Measurements from ENCODE around the gene HAUS5. TPM values are rescaled to one million over a fixed set of nuclear protein-coding genes. Genes with fewer than 3 reads are reported as not detected.

The HAUS5 gene
- total RNA-seq, 2 donors from 2014 or later, result 8.4 to 13.9 TPM

DNA sequence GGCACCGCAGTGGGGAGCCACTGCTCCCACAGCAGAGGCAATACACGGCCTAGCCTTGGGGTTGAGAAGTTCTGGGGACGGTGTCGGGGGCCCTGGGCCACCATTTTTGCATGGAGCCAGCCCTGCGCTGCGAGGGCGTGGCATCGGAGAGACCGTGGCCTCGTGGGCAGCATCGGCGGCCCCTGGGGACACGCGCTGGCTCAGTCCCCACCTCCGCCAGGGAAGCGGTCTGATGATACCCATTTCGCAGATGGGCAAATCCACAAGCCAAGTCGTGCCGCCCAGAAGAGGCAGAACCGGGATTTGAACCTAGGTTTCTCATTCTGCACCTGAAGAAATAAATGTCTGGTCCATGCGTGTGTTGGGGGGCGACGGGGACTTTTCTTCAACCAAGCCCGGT lies 52.6 kb downstream of the HAUS5 start:
- DNase-seq (ENCODE audit: low spot score), result no peak
- Histone ChIP-seq H3K27me3 (replicated peaks; ENCODE audit: insufficient read depth) (no peaks in the 10 kb centered on the region), H3K9me3 (no peaks in the 10 kb centered on the region), H3K36me3 (peaks cover 17% of the 10 kb centered on the region), H3K4me1 (ENCODE audit: control insufficient read depth in 1 of 2, low read depth in 2 of 2) (no peaks in the 10 kb centered on the region), H3K27ac (no peak overlapping the region), H3K4me3 (no peak overlapping the region)
- TF ChIP-seq, protein P1, sequence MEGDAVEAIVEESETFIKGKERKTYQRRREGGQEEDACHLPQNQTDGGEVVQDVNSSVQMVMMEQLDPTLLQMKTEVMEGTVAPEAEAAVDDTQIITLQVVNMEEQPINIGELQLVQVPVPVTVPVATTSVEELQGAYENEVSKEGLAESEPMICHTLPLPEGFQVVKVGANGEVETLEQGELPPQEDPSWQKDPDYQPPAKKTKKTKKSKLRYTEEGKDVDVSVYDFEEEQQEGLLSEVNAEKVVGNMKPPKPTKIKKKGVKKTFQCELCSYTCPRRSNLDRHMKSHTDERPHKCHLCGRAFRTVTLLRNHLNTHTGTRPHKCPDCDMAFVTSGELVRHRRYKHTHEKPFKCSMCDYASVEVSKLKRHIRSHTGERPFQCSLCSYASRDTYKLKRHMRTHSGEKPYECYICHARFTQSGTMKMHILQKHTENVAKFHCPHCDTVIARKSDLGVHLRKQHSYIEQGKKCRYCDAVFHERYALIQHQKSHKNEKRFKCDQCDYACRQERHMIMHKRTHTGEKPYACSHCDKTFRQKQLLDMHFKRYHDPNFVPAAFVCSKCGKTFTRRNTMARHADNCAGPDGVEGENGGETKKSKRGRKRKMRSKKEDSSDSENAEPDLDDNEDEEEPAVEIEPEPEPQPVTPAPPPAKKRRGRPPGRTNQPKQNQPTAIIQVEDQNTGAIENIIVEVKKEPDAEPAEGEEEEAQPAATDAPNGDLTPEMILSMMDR (IDR thresholded peaks at IDR 0.05), result no peak
- ATAC-seq (ENCODE audit: insufficient number of reproducible peaks, low FRiP score, low read depth), result no peak

DNA sequence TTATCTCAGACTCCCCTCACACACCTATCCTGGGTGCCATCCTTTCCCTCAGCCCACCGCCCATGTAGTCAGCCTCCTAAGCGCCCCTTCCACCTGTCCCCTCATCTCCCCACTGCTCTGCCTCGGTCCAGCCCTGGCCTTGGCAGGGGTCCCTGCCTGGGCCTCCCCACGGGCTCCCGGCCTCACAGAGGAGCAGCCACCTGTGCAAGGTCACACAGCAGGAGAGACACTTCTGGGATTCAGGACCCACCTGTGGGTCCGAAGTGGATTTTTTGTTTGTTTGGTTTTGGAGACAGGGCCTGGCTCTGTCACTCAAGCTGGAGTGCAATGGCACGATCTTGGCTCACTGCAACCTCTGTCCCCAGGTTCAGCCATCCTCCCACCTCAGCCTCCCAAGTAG lies 53.1 kb downstream of the HAUS5 start:
- no peak overlapping the region for H3K4me3 ChIP-seq
- ATAC-seq (ENCODE audit: insufficient number of reproducible peaks, low FRiP score, low read depth) (no peak), DNase-seq (ENCODE audit: low spot score) (no peak)
- no peak overlapping the region for H3K27ac ChIP-seq
- TF ChIP-seq, protein P1 (IDR thresholded peaks at IDR 0.05), result no peak
- no peaks in the 10 kb centered on the region for H3K27me3 ChIP-seq (replicated peaks; ENCODE audit: insufficient read depth)
- H3K4me1 ChIP-seq (ENCODE audit: control insufficient read depth in 1 of 2, low read depth in 2 of 2), result no peaks in the 10 kb centered on the region
- H3K36me3 ChIP-seq, result peaks cover 17% of the 10 kb centered on the region
- no peaks in the 10 kb centered on the region for H3K9me3 ChIP-seq

DNA sequence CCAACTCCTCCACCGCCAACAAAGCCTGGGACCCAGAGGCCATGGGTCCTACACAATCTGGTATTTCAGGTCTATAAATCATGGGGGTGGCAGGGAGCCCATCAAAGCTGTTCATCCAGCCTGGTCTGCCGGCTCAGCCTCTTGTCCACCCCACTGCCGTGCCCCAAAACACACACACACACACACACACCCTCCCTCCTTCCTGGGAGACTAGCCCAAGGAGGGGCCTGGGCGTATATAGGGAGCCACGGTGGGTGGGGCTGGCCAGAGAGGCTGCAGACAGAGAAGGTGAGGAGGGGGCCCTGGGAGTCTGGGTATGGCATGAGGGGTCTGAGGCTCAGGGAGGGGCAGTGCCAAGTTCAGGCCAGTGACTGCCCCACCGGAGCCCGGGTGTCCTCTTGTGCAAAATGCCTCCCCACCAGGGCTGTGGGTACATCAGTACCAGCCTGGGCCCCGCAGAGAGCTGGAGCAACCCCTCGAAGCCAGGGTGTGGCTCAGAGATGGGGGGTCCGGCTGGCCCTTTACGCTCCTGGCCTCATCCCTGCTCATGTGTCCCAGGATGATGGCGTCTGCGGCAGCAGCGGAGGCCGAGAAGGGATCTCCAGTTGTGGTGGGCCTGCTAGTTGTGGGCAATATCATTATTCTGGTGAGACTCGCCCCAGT lies 53.8 kb downstream of the HAUS5 start, which contains the start of gene UPK1A:
TSS of gene UPK1A (plus strand) at position 267 of the 663 bp plus-strand sequence. CDS start at position 563, 296 bp downstream.
- TF ChIP-seq, protein P1 (IDR thresholded peaks at IDR 0.05), result no peak

DNA sequence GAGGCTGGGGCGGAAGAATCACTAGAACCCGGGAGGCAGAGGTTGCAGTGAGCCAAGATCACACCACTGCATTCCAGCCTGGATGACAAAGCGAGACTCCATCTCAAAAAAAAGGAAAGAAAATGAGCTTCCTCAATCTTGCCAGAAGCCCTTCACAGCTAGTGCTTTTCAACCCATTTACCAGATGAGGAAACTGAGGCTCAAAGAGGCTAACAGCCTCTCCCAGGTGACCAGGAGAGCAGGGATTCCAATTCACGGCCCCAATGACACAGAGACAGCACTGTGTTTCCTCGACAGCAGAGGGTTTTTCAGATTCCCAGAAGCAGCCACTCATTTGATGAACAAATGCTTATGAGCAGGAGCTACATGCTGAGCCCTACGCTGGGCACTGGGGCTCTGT lies 57.0 kb downstream of the HAUS5 start:
- peaks cover 0 to 4% of the 10 kb centered on the region in 2 donors for H3K4me1 ChIP-seq (ENCODE audit: control insufficient read depth in 1 of 2, low read depth in 2 of 2)
- peaks cover 8% of the 10 kb centered on the region for H3K36me3 ChIP-seq
- peaks cover 3% of the 10 kb centered on the region for H3K27me3 ChIP-seq (replicated peaks; ENCODE audit: insufficient read depth)
- ATAC-seq (ENCODE audit: insufficient number of reproducible peaks, low FRiP score, low read depth) (no peak), DNase-seq (ENCODE audit: low spot score) (no peak)
- TF ChIP-seq, protein P1 (IDR thresholded peaks at IDR 0.05), result no peak
- no peak overlapping the region for H3K4me3 ChIP-seq
- H3K27ac ChIP-seq, result no peak overlapping the region
- no peaks in the 10 kb centered on the region for H3K9me3 ChIP-seq

More for the DNA sequence above, 53.8 kb downstream of the HAUS5 start, which contains the start of gene UPK1A:
- H3K4me3 ChIP-seq, result no peak within 1 kb of the TSS
- DNase-seq (ENCODE audit: low spot score), result no peak
- no peaks in the 10 kb centered on the region for H3K27me3 ChIP-seq (replicated peaks; ENCODE audit: insufficient read depth)
- no peaks in the 10 kb centered on the region for H3K9me3 ChIP-seq
- H3K36me3 ChIP-seq, result peaks cover 13% of the 10 kb centered on the region
- H3K4me1 ChIP-seq (ENCODE audit: control insufficient read depth in 1 of 2, low read depth in 2 of 2), result no peaks in the 10 kb centered on the region
- no peak within 1 kb of the TSS for H3K27ac ChIP-seq
- ATAC-seq (ENCODE audit: insufficient number of reproducible peaks, low FRiP score, low read depth), result no peak

DNA sequence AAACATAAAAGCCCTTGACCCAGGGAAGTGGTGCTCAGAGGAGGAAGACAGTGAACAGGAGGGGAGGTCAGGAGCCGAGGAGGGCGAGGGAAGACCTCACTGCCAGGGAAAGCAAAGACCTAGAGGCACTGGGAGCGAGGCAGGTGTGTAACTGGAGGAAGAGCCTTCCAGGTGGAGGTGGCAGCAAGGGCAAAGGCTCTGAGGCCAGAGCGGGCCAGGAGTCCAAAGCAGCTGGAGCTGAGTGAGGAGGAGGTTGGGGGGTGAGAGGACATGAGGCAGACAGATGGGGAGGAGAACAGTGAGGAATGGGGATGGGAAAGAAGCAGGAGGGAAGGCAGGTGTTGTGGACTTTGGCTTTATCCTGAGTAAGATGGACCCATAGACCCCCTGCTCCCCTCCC lies 57.4 kb downstream of the HAUS5 start:
- ATAC-seq (ENCODE audit: insufficient number of reproducible peaks, low FRiP score, low read depth), result no peak
- H3K27ac ChIP-seq, result no peak overlapping the region
- H3K4me1 ChIP-seq (ENCODE audit: control insufficient read depth in 1 of 2, low read depth in 2 of 2), result peaks cover 0 to 4% of the 10 kb centered on the region in 2 donors
- H3K4me3 ChIP-seq, result no peak overlapping the region
- peaks cover 3% of the 10 kb centered on the region for H3K27me3 ChIP-seq (replicated peaks; ENCODE audit: insufficient read depth)
- H3K9me3 ChIP-seq, result no peaks in the 10 kb centered on the region
- DNase-seq (ENCODE audit: low spot score), result no peak
- peaks cover 4% of the 10 kb centered on the region for H3K36me3 ChIP-seq
- TF ChIP-seq, protein P1 (IDR thresholded peaks at IDR 0.05), result no peak

Data from thoracic aorta (tissue), 2 donors.